HG02588 (cell line): ENCODE measurements around the gene FGFR2.
A peak's percentile ranks its signal among the peaks of the same experiment; 100 is the strongest.

Experiments used
- ATAC-seq: cut with Tn5 transposase; IDR thresholded peaks from one replicate; pipeline ENCODE4 v1.9.1; 2021; ENCODE audit warnings: mild to moderate bottlenecking, moderate library complexity; ENCODE audit not compliant: unreplicated experiment

Gene FGFR2

GRCh38 chr10:121611393-121612159 is 13.3 kb upstream of the FGFR2 start:
- no peak for ATAC-seq

DNA sequence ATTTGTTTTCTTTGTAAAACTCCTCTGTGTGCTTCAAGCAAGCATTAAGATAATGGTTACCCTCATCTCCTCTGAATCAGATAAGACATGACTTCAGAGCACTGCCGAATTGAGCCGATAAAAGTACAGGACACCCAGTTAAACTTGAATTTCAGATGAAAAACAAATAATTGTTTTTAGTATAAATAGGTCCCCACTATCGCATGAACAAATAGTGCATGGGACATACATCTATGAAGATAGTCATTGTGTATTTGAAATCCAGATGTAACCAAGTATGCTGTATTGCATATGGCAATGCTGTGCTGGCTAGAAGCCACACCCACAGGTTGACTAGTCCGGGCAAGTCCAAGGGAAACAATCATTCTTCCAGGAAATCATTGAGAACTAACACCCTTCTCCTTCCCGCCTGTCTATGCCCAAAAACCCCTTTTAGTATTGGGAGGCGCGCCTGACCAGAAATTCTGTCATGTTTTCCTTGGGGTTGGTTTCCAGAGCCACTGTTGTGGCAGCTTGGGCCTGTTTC is 12.6 kb upstream of the FGFR2 start:
- no peak for ATAC-seq

DNA sequence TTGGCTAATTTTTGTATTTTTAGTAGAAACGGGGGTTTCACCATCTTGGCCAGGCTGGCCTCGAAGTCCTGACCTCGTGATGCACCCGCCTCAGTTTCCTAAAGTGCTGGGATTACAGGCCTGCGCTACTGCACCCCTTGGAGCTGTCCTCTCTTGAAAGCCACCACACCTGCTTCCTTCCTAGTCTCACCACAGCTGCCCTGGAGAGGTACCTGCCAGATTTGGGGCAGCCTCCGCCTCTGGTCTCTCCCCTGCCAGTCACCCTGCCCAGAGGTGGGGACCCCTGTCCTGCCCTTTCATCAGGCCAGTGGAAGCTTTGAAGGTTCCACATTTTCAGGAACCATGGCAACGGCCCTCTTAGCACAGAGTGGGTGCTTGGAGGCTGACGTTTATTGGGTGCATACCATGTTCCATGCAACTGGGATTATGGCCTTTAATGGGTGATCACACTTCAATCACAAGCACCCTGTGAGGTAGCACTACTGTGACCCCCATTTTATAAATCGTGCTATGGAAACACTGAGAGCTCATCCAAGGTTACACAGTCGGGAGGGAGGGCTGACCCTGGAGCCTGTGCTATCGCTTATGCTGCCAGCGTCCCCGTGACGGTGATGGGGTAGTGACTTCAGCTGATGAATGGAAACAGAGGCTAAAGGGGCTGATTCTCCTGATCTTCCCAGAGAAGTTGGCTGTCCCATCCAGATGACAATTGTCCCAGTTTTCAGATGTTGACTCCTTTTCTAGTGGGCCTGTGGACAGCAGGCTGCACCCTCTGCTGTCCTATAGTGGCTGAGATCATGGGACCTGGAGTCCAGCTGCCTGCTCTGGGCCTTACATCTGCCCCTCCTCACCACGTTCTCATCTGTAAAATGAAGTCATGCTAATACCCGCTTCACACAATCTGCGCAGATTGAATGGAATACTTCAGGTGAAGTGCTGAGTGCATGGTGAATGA is 11.5 kb upstream of the FGFR2 start:
- no peak for ATAC-seq

- ATAC-seq, result peak; percentile 66
These were observed 10.4 kb upstream of the FGFR2 start for GRCh38 chr10:121608469-121609190.

- ATAC-seq, result no peak
These were observed 9.2 kb upstream of the FGFR2 start for GRCh38 chr10:121607310-121608055.

DNA sequence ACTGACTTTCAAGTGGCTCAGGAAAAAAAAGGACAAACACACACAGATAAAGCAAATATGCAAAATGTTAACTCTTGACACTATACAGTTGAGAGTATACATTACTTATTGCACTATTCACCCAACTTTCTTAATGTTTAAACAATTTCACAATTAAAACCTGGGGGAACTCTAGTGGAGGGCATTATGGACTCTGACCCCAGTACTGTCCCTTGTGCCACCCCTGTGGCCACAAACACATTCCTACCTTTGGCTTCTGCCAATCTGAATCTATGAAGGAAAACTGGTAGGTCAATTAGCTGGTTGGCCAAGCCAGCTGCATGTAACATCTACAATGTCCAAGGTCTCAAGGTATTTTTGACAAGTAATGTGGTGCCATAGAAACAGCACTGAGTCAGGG is 7.5 kb upstream of the FGFR2 start:
- ATAC-seq, result no peak

GRCh38 chr10:121601458-121601857 is 3.2 kb upstream of the FGFR2 start:
- no peak for ATAC-seq

DNA sequence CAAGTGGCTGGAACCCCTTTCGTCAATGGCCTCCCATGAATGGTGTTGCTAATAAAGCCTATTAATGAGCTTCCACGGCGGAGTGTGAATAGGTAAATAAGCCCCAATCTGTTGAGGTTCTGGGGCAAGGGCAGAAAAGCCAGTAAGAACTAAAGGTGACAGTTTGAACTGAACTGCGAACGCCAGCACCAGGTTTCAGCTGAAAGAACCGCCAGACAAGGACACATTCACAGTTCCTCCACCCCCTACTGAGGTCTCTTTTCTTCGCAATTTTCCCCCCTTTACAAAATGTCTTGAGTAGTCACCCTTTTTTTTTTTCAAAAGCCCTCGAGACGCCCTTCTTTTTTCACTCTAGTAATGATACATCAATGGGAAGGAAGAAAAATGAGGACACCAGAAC is 2.4 kb upstream of the FGFR2 start:
- ATAC-seq, result no peak

DNA sequence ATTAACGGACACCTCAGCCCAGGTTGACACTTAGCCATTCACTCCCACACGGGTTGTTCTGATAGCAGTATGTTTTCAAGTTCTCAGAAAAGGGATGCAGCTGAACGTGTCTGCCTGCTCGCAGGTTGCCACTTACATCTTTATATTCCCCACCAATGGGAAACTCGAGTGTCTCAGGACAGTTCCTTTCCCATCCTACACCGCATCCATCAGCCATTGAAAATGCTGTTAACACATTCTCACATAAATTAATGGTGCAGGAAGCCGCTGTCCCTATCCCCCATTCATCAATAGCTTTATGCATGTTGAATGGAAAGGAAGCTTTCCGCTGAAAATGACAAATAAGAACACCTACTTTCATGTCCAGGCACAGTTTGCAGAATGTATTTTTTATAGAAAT is 1.7 kb upstream of the FGFR2 start:
- no peak for ATAC-seq

DNA sequence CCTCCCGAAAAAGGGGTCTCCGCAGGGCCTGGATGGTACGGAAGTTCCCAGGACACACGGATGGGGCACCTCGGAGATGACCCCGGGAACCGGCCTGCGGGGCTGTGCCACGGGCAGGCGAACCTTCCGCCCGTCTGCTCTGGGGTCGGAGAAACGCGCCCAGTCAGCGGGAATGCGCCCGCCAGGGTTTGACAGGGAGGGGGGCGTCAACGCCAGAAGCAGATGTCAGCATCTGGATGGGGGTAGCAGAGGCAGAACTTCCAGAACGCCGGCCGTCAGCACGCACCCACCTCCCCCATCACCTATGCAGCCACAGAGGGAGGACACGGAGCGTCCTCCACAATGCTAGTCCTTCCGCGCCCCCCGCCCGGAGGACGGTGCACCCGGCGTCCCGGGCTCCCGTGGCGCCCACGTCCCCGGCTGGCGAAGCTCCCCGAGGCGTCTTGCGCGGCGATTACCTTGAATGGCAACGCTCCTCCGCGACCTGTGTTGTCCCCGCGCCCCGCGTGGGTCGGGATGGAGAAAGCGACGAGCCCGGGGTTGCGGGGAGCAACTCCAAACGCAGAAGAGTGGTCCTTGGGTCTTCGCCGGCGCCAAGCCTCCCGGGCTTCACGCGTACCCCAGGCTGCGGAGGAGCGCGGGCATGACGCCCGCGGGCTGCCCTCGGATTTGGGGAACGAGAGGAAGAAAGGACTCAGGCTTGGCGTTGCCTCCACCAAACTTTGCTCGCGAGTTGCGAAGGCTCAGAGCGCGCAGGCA is 561 bp downstream of the FGFR2 start:
- ATAC-seq, result no peak

DNA sequence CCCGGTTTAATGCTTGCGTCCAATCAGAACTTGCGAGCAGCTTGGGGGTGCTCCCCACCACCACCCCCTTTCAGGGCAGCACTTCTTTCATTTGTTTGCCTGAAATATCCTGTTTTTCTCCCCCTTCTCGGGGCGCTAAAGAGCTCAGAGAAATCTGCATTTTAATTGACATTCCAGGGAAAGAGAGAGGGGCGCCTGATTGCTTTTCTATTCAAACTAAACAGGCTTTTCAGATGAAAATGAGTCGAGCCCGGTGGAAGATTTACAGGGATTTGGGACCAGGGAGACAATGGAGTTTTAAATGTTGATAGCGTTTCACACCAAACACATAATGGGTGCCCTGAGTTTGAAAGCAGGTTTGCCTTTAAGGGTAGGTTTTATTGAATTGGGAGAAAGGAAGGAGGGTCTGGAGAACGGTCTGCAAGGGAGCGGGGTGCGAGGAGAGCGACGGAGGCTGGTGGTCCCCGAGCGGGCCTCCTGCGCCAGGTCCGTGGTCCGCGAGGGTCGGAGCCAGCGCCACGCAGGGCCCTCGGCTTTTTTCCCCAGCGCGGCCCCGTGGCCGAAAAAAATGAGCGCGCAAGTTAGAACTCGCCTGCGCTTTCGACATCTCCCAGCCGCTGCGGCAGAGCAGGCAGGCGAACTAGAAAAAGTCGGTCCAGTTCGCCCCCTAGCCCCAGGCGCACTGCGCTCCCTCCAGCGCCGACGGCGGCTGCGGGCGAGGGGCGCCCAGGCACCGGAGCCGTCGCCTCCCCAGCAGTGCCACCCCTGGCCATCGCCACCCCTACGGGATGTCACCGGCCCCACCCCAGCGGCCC is 1.3 kb downstream of the FGFR2 start:
- ATAC-seq, result no peak

GRCh38 chr10:121595806-121596688 is 2.2 kb downstream of the FGFR2 start:
- ATAC-seq, result no peak

DNA sequence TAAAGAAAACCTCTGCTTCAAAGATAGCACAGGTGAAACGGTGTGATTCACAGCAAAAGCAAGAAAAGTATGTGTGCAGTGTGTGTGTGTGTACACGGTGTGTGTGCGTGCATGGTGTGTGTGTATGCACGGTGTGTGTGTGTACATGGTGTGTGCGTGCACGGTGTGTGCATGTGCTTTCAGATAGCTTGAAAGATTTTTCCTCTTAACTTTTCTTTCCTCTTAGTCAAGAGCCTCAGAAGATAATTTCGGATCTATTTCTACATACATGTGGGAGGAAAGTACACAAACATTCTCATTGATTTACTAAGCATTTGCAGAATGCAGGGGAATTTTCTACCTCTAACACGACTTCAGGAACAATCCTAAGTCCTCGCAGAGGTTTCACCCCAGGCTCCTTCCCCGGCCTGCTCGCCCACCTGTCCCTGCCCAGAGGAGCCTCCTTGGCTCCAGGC is 2.9 kb downstream of the FGFR2 start:
- ATAC-seq, result no peak

- ATAC-seq, result no peak
These were observed 3.5 kb downstream of the FGFR2 start for GRCh38 chr10:121594623-121595350.

DNA sequence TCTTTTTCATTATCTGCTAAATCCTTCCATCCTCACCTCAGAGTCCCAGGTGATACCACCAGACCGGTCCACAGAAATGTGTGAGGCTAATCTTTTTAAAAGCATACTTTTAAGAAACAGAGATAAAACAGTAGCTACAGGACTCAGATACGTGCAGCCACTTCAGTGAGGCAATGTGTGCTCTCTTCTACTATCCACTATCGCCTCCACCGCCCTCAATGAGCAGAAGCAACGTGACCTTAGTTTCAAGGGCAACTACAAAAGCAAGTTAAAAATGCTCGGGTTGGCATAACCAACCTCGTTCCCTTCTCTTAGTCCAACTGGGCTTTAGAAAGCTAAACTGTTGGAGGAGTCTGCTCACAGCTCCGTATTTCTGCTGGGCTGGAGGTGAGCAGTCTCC is 4.2 kb downstream of the FGFR2 start:
- ATAC-seq, result no peak

GRCh38 chr10:121593281-121594075 is 4.8 kb downstream of the FGFR2 start:
- ATAC-seq, result no peak
